HG03039 (cell line): ENCODE data around the gene FASTKD1.
"Not testable (repeated sequence)": the region's sequence is repeated elsewhere in the genome, so short reads cannot be mapped to it uniquely, and the experiment has no call there.

ENCODE experiments used
- ATAC-seq: cut with Tn5 transposase; IDR thresholded peaks from one replicate; pipeline ENCODE4 v1.9.1; 2021; ENCODE audit warnings: mild to moderate bottlenecking, moderate library complexity; ENCODE audit not compliant: unreplicated experiment

Gene FASTKD1

GRCh38 chr2:169573160-169573973 is at the start of gene FASTKD1:
TSS of gene FASTKD1 (minus strand) at chr2:169573865. CDS start at chr2:169572029, 1,836 bp downstream.
- peak; percentile 99 for ATAC-seq

- ATAC-seq: no peak
These were observed 49.6 kb upstream of the FASTKD1 start for GRCh38 chr2:169623235-169623634.

GRCh38 chr2:169620509-169620908 is 46.8 kb upstream of the FASTKD1 start:
- ATAC-seq: no peak

- no peak for ATAC-seq
These were observed 46.3 kb upstream of the FASTKD1 start for GRCh38 chr2:169619946-169620345.

GRCh38 chr2:169615982-169616381 is 42.3 kb upstream of the FASTKD1 start:
- not testable (repeated sequence) for ATAC-seq

- no peak for ATAC-seq
These were observed 40.2 kb upstream of the FASTKD1 start for GRCh38 chr2:169613876-169614275.

- ATAC-seq: no peak
These were observed 35.6 kb upstream of the FASTKD1 start for GRCh38 chr2:169609264-169609663.

- no peak for ATAC-seq
These were observed 25.9 kb upstream of the FASTKD1 start for GRCh38 chr2:169599568-169599967.

GRCh38 chr2:169598982-169599381 is 25.3 kb upstream of the FASTKD1 start:
- ATAC-seq: no peak

- not testable (repeated sequence) for ATAC-seq
These were observed 22.9 kb upstream of the FASTKD1 start for GRCh38 chr2:169596546-169596945.

- ATAC-seq: no peak
These were observed 17.1 kb upstream of the FASTKD1 start for GRCh38 chr2:169590804-169591203.

- no peak for ATAC-seq
These were observed 12.0 kb upstream of the FASTKD1 start for GRCh38 chr2:169585673-169586072.

- peak; percentile 93 for ATAC-seq
These were observed 10.6 kb upstream of the FASTKD1 start, which contains the start of gene PPIG for GRCh38 chr2:169584005-169584877. TSS of gene PPIG (plus strand) at chr2:169584351. CDS start at chr2:169604042, 19,691 bp downstream.

GRCh38 chr2:169583518-169583917 is 9.9 kb upstream of the FASTKD1 start:
- ATAC-seq: no peak

- ATAC-seq: not testable (repeated sequence)
These were observed 9.0 kb upstream of the FASTKD1 start for GRCh38 chr2:169582552-169583266.

GRCh38 chr2:169579044-169579443 is 5.4 kb upstream of the FASTKD1 start:
- ATAC-seq: no peak

GRCh38 chr2:169575264-169575663 is 1.6 kb upstream of the FASTKD1 start:
- ATAC-seq: not testable (repeated sequence)

- ATAC-seq: not testable (repeated sequence)
These were observed 874 bp upstream of the FASTKD1 start for GRCh38 chr2:169574539-169574938.

GRCh38 chr2:169573974-169574299 is 272 bp upstream of the FASTKD1 start:
- no peak for ATAC-seq

- no peak for ATAC-seq
These were observed 875 bp downstream of the FASTKD1 start for GRCh38 chr2:169572821-169573159.

- ATAC-seq: no peak
These were observed 1.5 kb downstream of the FASTKD1 start for GRCh38 chr2:169572189-169572588.
